M059J (cell line): Measurements from ENCODE around the gene IL1RAP. TPM values are rescaled to one million over a fixed set of nuclear protein-coding genes. Genes with fewer than 3 reads are reported as not detected.

Source experiments
- DNase-seq: peaks from one replicate; pipeline ENCODE4 v3.0.0-alpha.2; 2012; ENCODE audit warnings: low read depth
- total RNA-seq: library from RNA; depleted of rRNA; stranded (reverse); fragments of >200 nt; shearing (Covaris generic); gene quantifications from 2 replicates; pipeline ENCODE4 v1.2.3, GENCODE V29; 2014

The IL1RAP gene
- total RNA-seq, 1 experiment from 2014 or later = 42.6 TPM

GRCh38 chr3:190542846-190543245, 29.0 kb downstream of the IL1RAP start:
- no peak for DNase-seq

GRCh38 chr3:190543671-190544070, 29.8 kb downstream of the IL1RAP start:
- DNase-seq = no peak

GRCh38 chr3:190545191-190545590, 31.3 kb downstream of the IL1RAP start:
- DNase-seq = no peak

GRCh38 chr3:190546881-190547510, 33.1 kb downstream of the IL1RAP start:
- no peak for DNase-seq

GRCh38 chr3:190548031-190548656, 34.3 kb downstream of the IL1RAP start:
- no peak for DNase-seq

GRCh38 chr3:190552021-190552420, 38.1 kb downstream of the IL1RAP start:
- DNase-seq = no peak

- no peak for DNase-seq
Observed at GRCh38 chr3:190552969-190553759, 39.3 kb downstream of the IL1RAP start.

GRCh38 chr3:190554197-190554596, 40.3 kb downstream of the IL1RAP start:
- DNase-seq = no peak

- DNase-seq = no peak
Observed at GRCh38 chr3:190556351-190556750, 42.5 kb downstream of the IL1RAP start.

- no peak for DNase-seq
Observed at GRCh38 chr3:190557296-190557695, 43.4 kb downstream of the IL1RAP start.

GRCh38 chr3:190558316-190558715, 44.4 kb downstream of the IL1RAP start:
- DNase-seq = no peak

- no peak for DNase-seq
Observed at GRCh38 chr3:190558796-190559195, 44.9 kb downstream of the IL1RAP start.

GRCh38 chr3:190560013-190560895, 46.4 kb downstream of the IL1RAP start:
- peak; percentile 22 for DNase-seq

- DNase-seq = peak; percentile 84
Observed at GRCh38 chr3:190562866-190563510, 49.1 kb downstream of the IL1RAP start.

- no peak for DNase-seq
Observed at GRCh38 chr3:190564175-190564574, 50.3 kb downstream of the IL1RAP start.

- DNase-seq = peak; percentile 100
Observed at GRCh38 chr3:190566043-190566933, 52.4 kb downstream of the IL1RAP start.

- no peak for DNase-seq
Observed at GRCh38 chr3:190568036-190568435, 54.2 kb downstream of the IL1RAP start.

GRCh38 chr3:190574473-190574872, 60.6 kb downstream of the IL1RAP start:
- DNase-seq = no peak

- DNase-seq = no peak
Observed at GRCh38 chr3:190575437-190576185, 61.7 kb downstream of the IL1RAP start.

GRCh38 chr3:190577225-190577624, 63.3 kb downstream of the IL1RAP start:
- peak; percentile 37 for DNase-seq
